Urothelium cell line (cell line): ENCODE results near the gene WWOX.
A peak's percentile ranks its signal among the peaks of the same experiment; 100 is the strongest.

Experiments used
- DNase-seq: peaks from one replicate; pipeline ENCODE4 v3.0.0; 2011; ENCODE audit warnings: low spot score, mixed read lengths
- FAIRE-seq: peaks from 2 replicates; lab custom pipeline; 2011; peaks lifted over from hg19 to GRCh38; lab: Jason Lieb, UNC

WWOX gene

DNA sequence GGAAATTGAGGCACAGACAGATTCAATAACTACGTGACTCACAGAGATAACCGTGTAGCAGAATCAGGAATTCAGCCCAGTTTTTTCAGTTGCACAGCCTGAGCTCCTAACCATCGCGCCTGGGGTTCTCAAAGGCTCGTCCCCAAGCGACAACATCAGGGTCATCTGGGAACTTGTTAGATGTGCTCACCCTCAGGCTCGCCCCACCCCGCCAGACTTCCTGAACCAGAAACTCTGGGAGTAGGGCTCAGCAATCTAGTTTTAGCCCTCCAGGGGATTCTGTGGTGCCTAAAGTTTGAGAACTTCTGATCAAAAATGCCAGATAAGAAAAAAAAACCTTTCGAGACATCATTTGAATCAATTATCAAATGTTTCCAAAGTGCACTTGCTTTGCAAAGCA is 559.8 kb downstream of the WWOX start:
- DNase-seq (no peak), FAIRE-seq (no peak)

DNA sequence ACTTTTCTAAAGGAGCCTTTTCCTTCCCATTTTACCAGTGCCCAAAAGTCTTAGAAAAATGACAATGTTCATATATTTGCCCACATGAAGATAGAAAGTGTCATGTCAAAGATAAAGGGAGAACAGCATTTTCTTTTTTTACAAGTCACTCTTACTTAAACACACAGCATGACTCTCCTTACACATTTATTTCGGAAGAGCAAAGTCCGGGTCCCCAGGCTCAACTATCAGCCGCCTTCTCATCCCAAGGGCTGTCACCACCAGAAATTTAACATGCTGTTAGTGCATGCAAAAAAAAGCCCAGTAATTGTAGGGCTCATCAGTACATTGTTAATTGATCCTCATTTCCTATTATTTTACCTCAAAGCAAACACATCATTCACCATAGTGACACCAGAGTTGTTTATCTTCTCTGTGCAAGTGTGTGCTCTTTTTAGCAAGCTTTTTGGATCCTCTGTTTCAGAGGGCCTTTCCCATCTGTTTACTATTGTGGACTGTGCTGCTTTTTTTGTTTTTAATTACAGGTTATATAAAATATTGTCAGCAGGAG is 560.3 kb downstream of the WWOX start:
- DNase-seq (no peak), FAIRE-seq (no peak)

DNA sequence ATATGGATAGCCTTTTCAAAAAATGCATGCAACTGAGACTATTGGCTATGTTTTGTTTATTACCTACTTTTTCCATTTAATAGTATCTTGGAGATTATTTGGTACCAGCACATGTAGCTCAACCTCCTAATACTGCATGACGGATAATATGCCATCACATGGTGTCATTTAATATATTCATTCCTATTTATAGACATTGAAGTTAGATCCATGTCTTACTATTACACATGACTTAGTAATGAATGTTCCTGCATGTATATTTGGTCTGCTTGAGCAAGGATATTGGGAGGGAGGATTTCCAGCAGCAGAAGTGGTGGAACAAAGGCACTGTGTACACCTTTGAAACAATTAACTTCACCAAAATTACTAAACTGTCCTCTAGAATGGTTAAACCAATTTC is 561.3 kb downstream of the WWOX start:
- no peak for FAIRE-seq
- DNase-seq, result no peak

DNA sequence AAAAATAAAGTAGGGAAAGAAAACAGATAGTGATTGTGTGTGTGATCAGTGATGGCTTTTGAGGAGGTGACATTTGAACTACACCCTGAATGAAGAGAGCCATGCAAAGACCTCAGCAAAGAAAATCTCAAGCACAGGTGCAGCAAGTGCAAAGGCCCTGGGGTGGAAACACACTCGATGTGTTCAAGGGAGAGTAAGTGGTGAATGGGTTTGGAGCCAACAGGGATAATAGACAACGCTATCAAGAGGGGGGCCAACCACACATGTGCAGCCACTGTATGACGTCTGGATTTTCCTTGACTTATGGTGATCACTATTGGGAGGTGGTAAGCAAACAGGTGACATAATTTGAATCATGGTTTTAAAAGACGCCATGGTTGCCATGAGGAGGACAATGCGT is 564.2 kb downstream of the WWOX start:
- DNase-seq, result no peak

DNA sequence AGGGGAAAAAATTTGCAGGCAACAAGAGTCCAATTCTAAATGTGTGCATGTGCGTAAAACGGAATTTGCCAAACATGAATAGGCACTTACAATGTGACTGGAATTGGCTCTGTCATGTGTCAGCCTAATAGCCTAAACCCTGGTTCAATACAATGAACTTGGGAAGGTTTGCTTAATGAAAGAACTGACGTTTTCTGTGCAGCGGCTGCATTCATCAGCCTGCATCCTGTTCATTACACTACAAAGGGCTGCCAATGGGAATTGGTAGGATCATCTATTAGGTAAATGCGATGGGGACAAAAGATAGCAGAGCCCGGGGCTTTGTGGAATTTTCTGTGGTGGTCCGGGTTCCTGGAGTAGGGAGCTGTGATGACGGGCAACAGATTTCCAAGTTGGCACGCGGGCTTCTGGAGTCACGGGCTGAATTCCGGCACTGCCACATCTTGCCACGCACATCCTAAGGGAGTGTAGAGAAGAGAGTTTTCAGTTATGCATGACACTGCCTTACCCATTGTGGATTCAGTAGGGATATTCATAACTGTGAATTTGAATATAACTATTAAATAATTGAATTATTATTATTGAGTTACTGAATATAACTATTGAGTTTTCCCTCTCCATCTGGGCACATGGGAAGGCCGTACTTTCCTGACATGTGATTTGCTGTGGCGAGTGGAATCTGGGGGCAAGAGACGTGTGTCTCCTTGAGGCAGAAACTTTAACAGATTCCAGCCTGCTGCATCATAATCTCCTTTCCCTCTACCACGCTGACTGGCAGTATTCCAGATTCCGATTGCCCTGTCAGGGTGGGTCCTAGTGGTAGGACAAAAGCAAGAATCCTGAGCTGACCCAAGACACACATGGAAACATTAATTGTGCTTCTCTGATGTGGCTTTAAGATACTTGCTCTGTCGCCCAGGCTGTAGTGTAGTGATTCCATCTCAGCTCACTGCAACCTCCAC is 565.6 kb downstream of the WWOX start:
- DNase-seq, result no peak
- FAIRE-seq, result no peak

More for the DNA sequence above, 564.2 kb downstream of the WWOX start:
- no peak for FAIRE-seq

DNA sequence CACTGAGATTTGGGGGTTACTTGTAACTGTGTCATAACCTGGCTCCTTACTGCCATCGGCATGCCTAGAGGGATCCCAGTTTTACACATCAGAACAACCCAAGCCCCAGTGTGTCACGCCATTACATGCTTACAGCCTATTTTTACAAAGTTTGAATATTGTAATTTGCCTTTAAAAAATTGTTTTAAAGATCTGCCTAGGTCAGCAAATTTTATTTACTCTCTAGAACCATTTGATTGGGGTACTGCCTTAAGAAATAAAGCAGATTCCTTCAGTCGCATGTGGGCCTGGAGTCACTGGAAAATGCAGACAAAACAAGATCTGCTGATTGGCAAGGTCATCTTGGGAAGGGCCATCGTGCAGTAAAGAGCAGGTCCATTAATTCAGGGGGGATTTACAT is 566.9 kb downstream of the WWOX start:
- no peak for FAIRE-seq
- no peak for DNase-seq

DNA sequence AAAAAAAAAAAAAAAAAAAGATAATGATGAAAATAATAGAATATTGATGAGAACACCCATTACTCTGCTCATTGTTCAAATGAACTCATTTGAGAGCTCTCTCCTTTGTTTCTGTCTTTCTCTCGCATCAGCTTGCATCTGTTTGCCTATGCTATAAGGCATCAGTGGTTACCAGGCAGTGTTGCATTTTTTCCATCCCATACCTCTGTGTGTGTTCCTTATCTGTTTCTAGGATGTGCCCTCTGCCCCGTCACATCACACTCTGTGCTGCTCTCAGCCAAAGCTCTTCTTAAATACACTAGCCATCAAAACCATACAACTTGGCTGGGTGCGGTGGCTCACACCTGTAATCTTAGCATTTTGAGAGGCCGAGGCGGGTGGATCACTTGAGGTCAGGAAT is 568.2 kb downstream of the WWOX start:
- DNase-seq (no peak), FAIRE-seq (no peak)

DNA sequence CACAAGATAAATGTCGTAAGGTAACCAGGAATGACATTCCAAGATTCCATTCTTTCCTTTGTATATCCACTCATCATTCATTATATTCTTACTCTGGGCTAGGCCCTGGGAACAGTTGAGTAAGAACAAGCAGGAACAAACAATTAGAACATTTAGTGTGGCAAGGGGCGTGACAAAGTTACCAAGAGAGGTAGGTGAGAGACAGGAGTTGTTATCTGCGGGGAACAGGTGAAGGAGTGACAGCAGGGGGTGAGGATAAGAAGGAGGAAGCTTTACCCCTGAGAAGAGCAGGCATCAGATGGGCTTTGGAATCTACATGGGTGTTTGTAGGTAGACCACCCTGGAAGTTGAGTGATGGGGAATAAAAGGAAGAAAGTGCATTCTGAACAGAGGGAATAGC is 568.9 kb downstream of the WWOX start:
- no peak for FAIRE-seq
- no peak for DNase-seq

DNA sequence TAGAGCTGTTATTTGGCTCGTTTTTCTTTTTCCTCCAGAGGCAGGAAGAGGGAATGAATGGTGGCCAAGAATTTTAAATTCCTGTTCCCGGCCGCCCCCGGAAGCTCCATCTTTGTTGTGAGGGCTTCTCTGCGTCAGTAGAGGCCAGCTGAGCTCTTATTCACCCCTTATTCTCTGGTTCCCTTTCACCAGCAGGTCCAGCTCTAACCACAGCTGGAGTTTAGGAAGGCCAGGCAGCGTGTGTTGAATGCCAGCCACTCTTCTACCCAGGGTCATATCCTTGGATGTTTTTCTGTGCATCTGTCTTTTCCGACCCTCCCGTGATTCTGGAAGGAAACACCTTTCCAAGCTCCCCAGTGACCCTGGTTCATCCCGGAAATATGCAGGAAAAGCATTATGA is 570.5 kb downstream of the WWOX start:
- no peak for DNase-seq
- FAIRE-seq, result no peak

DNA sequence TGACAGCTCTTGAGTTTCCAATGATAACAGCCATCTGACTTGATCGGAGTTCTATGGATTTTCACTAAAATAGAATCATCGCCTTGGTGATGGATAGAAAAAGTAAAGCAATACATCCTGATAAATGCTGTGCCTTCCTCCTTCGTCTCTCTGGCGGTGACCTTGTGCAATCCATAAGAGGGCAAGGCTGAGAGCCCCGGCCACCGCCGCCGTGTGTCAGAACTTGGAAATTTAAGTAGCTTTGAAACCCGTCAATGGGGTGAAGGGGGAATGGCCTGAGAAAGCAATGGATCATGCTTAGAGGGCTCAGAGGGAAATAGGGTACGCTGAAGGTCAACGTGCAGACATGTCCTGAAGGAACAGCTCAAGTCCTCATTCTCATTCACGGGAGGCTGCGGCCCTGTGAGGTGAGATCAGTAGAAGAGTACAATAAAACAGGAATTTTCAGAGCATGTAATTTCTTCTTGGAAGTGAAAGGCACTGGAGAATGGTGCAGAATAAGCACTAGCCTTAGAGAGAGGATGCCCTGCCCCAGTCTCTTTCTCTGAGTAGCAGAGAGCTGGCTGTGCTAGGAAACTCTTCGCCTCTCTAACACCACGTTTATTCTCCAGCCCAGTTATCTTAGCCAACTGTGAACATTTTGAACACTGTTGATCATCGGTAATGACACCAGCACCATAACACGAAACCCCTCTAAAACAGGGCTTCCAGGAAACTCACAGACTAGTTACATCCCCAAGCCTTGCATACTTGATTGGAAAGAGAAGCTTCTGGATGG is 573.5 kb downstream of the WWOX start:
- DNase-seq (no peak), FAIRE-seq (no peak)

DNA sequence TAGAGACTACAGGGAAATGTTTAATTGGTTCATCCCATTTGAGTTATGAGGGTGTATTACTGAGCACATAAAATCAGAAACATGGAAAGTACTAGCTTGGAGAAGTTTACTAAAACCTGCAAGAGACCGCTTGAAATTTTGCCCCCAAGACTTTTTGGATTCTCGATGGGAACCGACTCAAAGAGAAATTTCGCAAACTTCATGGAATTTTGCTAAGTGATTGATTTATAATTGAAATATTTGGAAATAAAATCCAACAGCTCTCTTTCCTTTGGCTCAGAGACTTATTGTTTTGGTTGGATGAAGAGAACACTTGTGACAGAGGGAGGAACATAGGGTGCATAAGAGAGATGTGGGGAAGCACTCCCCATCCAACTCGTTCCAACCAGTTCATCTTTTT is 574.4 kb downstream of the WWOX start:
- FAIRE-seq (no peak), DNase-seq (no peak)

DNA sequence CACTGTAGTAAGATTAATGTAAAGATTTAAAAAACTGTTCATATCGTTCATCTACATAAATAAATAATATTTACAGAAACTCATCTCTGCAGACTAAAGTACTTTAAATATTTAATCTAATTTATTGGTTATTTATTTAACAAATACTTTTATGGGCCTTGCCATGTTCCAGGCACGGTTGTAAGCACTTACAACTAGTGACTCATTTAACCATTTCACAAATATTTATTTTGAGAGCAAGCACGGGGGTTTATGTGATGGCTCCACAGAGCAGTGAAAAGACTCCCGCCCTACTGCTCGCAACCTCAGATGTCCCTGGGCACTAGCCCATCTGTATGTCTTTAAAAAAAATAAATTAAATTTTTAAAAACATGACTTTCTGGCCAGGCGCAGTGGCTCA is 575.9 kb downstream of the WWOX start:
- FAIRE-seq, result no peak
- DNase-seq, result no peak

DNA sequence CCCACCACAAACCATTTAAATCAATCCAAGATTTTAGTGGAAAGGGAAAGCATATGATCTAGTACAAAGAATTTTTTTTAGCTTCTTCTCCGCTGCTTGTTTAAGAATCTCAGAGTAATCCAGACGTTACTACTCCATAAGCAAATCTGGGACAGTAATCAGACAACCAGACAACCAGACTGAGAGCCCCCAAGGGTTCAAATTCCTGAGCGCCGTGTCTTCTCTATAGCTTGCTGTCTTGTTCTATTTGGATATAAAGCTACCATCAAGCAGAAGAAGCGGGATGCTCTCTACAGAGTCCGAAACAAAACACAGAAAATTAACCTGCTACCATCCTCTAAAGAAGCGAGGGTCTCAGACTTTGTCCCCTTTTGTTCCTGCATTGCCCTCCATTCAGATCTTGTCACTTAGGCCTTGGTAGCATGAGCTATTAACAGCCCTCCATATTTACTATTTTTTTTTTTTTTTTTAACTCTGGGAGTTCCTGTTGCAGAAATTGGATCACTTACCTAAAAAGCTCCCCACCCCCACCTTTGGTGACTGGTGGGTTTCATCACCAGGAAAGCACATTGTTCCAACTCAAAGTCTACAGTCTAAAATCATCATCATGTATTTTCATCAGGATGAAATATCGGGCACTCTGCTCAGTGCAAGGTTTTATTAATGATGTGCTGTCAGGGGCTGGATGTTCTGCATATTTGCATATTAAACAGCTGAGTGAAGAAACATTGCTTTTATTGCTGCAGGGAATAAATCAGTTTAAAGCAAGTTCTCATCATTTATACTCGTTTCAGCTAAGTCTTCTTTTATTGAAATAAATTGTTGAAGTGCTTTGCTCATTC is 576.7 kb downstream of the WWOX start:
- no peak for FAIRE-seq

DNA sequence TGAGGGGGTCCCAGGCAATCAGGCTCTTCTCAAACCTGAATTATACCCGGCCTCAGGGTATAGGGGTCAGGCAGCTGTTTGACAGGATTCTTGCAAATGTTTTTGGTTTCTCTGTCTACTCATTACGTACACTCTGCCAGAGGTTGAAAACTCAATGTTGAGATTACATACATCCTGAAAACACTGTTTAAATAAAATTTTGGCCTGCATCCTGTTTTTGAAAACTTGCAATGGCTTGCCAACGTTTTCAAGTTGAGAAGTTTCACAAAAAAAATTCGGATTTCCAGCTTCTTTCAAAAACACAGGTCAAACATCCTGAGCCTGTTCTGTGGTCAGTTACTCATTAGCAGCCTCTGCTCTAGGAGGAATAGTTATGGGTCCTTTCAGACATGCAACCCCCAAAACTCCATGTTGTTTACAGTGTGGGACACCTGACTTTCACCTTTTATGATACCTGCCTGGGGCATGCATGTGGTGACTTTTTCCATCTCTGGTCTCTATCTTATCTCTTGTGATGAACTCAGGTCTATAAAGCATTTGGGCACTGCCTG is 577.8 kb downstream of the WWOX start:
- FAIRE-seq, result no peak

More for the DNA sequence above, 576.7 kb downstream of the WWOX start:
- DNase-seq, result no peak

DNA sequence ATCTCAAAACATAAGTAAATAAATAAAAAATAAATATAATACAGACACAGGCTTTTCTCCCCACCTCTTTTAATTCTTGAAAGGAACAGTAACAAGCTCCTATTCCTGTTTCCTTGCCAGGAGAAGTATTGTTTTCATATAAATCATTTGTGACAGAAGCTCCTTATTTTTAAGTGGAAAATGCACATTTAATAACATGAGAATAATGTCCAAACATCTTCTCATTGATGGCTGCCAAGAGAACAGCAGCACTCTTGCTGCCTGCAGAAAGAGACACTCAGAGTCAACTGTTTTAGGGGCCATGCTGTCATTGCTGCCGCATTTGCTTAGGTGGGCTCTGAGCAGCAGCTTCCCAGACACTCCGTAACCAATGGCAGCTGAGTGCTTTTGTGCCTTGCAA is 580.1 kb downstream of the WWOX start:
- DNase-seq (no peak), FAIRE-seq (no peak)

More for the DNA sequence above, 577.8 kb downstream of the WWOX start:
- no peak for DNase-seq

DNA sequence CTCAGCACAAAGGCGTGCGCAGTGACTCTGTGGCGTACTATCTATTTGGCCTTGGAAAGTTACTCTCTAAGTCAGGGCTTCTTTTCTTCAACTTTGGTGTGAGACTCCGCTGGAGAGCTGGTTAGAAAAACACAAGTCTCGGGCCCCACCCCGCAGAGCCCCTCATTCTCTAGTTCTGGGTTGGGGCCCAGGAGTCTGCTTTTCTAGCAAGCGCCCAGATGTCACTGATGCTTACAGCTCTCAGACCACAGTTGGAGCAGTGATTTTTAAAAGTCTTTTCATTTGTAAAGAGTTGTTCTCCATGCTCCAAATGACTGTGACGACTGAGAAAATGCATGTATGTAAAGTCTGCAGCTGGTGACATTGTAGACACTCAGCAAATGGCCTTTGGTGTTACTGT is 582.3 kb downstream of the WWOX start:
- no peak for DNase-seq
- no peak for FAIRE-seq

DNA sequence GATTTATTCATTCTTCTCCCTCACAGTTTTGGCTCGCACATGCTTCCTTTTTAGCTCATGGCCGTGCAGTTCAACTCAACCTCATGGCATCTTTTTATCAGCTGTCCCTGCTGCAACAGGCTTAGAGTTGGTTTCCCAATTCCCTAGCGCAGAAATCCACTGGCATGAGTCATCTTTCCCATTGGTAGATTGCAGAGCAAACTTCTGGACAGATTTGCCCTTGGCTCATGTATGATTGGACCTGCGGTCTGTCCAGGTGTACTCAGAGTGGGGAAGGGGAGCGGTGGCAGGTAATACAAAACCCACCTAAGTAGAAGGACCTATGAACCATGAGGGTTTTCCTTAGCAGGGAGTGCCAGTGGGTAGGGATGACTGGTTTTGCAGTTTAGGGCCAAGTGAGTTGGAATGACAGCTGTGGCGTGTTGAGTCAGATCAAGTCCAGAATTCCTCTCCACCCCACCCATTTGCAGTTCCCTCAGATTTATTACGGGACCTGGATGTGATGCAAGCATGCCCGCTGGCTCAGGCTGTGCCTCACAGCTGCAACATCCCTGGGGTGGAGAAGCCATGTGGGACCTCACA is 584.7 kb downstream of the WWOX start:
- FAIRE-seq (peak; percentile 85), DNase-seq (peak; percentile 82)

DNA sequence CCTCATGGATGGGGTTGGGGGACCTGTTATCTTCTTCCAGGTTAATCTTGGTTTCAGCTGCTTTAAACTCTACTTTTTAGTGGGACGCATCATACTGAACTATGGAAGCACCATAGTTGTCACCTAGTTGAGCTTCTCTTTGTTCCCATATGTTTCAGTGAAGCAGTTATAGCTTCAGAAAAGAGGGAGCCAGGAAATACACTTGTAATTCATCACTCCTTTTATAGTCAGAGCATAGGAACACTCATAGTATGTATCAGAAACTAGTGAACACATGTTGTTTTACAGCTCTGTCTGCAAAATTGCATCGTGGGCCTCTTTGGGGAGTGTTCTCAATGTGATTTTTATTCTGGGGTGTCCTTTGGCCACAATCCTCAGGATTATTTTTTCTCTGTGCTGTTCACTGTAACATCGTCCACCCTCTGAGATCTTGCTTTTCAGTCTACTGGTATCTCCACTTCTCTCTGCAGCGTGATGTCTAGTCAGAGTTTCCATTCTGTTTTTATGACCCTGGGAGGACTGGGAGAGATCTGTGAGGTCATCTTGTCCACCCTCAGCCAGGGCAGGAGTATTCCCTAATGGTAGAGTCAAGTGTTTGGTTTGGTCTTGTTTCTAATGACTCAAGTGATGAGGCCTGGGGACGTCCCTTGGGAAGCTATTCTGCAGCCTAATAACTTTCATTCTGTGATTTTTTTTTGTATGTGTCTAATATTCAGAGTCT is 585.4 kb downstream of the WWOX start:
- FAIRE-seq, result no peak
- DNase-seq, result no peak

DNA sequence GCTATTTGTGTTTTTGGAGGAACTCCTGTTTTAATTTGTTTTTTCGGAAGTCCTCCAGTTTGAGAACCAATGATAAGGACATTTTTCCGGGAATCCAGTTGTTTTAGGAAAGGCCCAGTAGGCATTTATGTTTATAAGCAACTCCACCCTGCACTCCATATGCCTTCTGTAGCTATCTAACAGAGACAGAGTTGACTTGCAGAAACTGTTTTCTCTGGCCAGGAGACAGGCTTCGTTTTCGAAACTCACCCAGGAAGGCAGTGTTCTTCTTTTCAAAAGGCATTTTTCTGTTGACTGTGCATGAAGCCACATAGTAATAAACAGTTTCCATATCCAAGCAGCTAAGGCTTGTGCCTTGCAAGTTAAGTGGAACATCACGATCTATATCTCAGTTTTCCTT is 587.1 kb downstream of the WWOX start:
- DNase-seq, result no peak
- no peak for FAIRE-seq
